CD4-positive, alpha-beta memory T cell (primary cell): ENCODE data around the gene CFAP61. TPM values are rescaled to one million over a fixed set of nuclear protein-coding genes. Genes with fewer than 3 reads are reported as not detected.

Source experiments
- CTCF ChIA-PET: fragments of 350-600 bp; sonication (Branson Sonifier 250); formaldehyde crosslinking; loops from one replicate; lab custom pipeline; 2021; ENCODE audit warnings: inconsistent platforms; ENCODE audit not compliant: partially characterized antibody; lab: Charles Lee
- POLR2A ChIA-PET: fragments of 350-600 bp; sonication (Branson Sonifier 250); formaldehyde crosslinking; loops from one replicate; lab custom pipeline; 2021; ENCODE audit not compliant: partially characterized antibody; lab: Charles Lee
- DNase-seq, 5 donors: peaks; one replicate each; pipeline versions ENCODE4 v3.0.0 to v3.0.0-alpha.2; 2020 to 2022; ENCODE audit warnings: mixed read lengths in 1 of 5
- H3K27ac ChIP-seq: one replicate; pipeline ENCODE4 v1.7.0; 2013; ENCODE audit warnings: low read depth, low read length
- H3K27me3 ChIP-seq: 2 replicates; pipeline ENCODE4 v1.7.0; 2013; ENCODE audit warnings: mild to moderate bottlenecking, low read length, moderate library complexity; ENCODE audit not compliant: insufficient read depth
- H3K36me3 ChIP-seq: 2 replicates; pipeline ENCODE4 v1.7.0; 2013; ENCODE audit warnings: mild to moderate bottlenecking, low read length, moderate library complexity; ENCODE audit not compliant: insufficient read depth
- H3K4me1 ChIP-seq: 2 replicates; pipeline ENCODE4 v1.7.0; 2013; ENCODE audit warnings: mild to moderate bottlenecking, low read length, moderate library complexity; ENCODE audit not compliant: insufficient read depth
- H3K4me3 ChIP-seq, 2 donors: one replicate each; pipeline ENCODE4 v1.7.0; 2013; ENCODE audit warnings: low read length in 2 of 2, mild to moderate bottlenecking in 1 of 2
- H3K9me3 ChIP-seq, 2 donors: one replicate each; pipeline ENCODE4 v1.7.0; 2013; ENCODE audit warnings: low read length in 2 of 2, control low read depth in 1 of 2; ENCODE audit not compliant: control insufficient read depth in 1 of 2
- H3K27ac Mint-ChIP-seq, 7 donors: one replicate each; pipeline ENCODE4 v1.8.0; 2020 to 2021; ENCODE audit warnings: mixed read lengths in 7 of 7, mild to moderate bottlenecking in 6 of 7, inconsistent platforms in 3 of 7, moderate library complexity in 3 of 7
- H3K27me3 Mint-ChIP-seq, 2 donors: one replicate each; pipeline ENCODE4 v1.8.0; 2020 to 2021; ENCODE audit warnings: mixed read lengths in 2 of 2
- H3K36me3 Mint-ChIP-seq, 2 donors: one replicate each; pipeline ENCODE4 v1.8.0; 2020 to 2021; ENCODE audit warnings: mixed read lengths in 2 of 2, inconsistent platforms in 1 of 2, mild to moderate bottlenecking in 1 of 2
- H3K4me1 Mint-ChIP-seq, 4 donors: one replicate each; pipeline ENCODE4 v1.8.0; 2020 to 2021; ENCODE audit warnings: mixed read lengths in 4 of 4, mild to moderate bottlenecking in 1 of 4
- H3K4me3 Mint-ChIP-seq, 8 donors: one replicate each; pipeline ENCODE4 v1.8.0; 2020 to 2021; ENCODE audit warnings: mixed read lengths in 8 of 8, mild to moderate bottlenecking in 7 of 8, moderate library complexity in 6 of 8, inconsistent platforms in 3 of 8
- H3K9me3 Mint-ChIP-seq, 8 donors: one replicate each; pipeline ENCODE4 v1.8.0; 2020 to 2021; ENCODE audit warnings: mixed read lengths in 8 of 8, mild to moderate bottlenecking in 5 of 8, inconsistent platforms in 3 of 8, moderate library complexity in 1 of 8
- intact Hi-C: fragments of 100-400 bp; cut with micrococcal nuclease; formaldehyde crosslinking; loops from one replicate; pipeline ENCODE4 v1.15.1; 2023
- polyA plus RNA-seq, 2 donors: library from polyadenylated mRNA; unstranded; fragments of 300-500 nt; fragmentation: Illumina TruSeq; gene quantifications; one replicate each; pipeline ENCODE4 v1.2.3, GENCODE V29; 2021
- total RNA-seq, 2 experiments: library from RNA; stranded (reverse); gene quantifications; one replicate each; pipeline ENCODE4 v1.2.3, GENCODE V29; 2021

CFAP61 gene
- total and polyA plus RNA-seq, 4 experiments from 2014 or later: not detected

GRCh38 chr20:20211988-20212518 is 159.7 kb downstream of the CFAP61 start:
- CTCF ChIA-PET: no interaction called here
- H3K4me1 Mint-ChIP-seq: peaks cover 0 to 1% (median 0%) of the 10 kb centered on the region in 4 donors

GRCh38 chr20:20212675-20213096 is 160.4 kb downstream of the CFAP61 start:
- no peak overlapping the region for H3K27ac Mint-ChIP-seq
- Histone ChIP-seq H3K36me3 (no peaks in the 10 kb centered on the region), H3K4me1 (no peaks in the 10 kb centered on the region), H3K27me3 (no peaks in the 10 kb centered on the region), H3K4me3 (no peak overlapping the region), H3K27ac (no peak overlapping the region), H3K9me3 (no peaks in the 10 kb centered on the region)
- CTCF ChIA-PET: no interaction called here
- no peak for DNase-seq
- H3K9me3 Mint-ChIP-seq: peaks cover 0 to 2% (median 0%) of the 10 kb centered on the region in 8 donors
- H3K4me3 Mint-ChIP-seq: no peak overlapping the region
- intact Hi-C loops: no loop called here
- H3K27me3 Mint-ChIP-seq: peaks cover 10 to 11% of the 10 kb centered on the region in 2 donors
- H3K36me3 Mint-ChIP-seq: no peaks in the 10 kb centered on the region
- POLR2A ChIA-PET: no interaction called here
- H3K4me1 Mint-ChIP-seq: peaks cover 0 to 1% (median 0%) of the 10 kb centered on the region in 4 donors

More at GRCh38 chr20:20211988-20212518, 159.7 kb downstream of the CFAP61 start:
- no peaks in the 10 kb centered on the region for H3K27me3 ChIP-seq
- Mint-ChIP-seq H3K4me3 (no peak overlapping the region), H3K9me3 (no peaks in the 10 kb centered on the region), H3K27me3 (peaks cover 8 to 11% of the 10 kb centered on the region in 2 donors), H3K27ac (no peak overlapping the region), H3K36me3 (no peaks in the 10 kb centered on the region)
- POLR2A ChIA-PET: no interaction called here
- no peak overlapping the region for H3K27ac ChIP-seq
- no peaks in the 10 kb centered on the region for H3K4me1 ChIP-seq
- no peaks in the 10 kb centered on the region for H3K36me3 ChIP-seq
- no peak overlapping the region for H3K4me3 ChIP-seq
- intact Hi-C loops: no loop called here
- H3K9me3 ChIP-seq: no peaks in the 10 kb centered on the region
- no peak for DNase-seq

GRCh38 chr20:20213526-20214121 is 161.3 kb downstream of the CFAP61 start:
- no peak for DNase-seq
- Mint-ChIP-seq H3K27ac (no peak overlapping the region), H3K36me3 (no peaks in the 10 kb centered on the region), H3K9me3 (peaks cover 0 to 10% (median under 1%) of the 10 kb centered on the region in 8 donors), H3K4me3 (no peak overlapping the region), H3K27me3 (peaks cover 10 to 13% of the 10 kb centered on the region in 2 donors), H3K4me1 (peaks cover 0 to 1% (median 0%) of the 10 kb centered on the region in 4 donors)
- Histone ChIP-seq H3K27ac (no peak overlapping the region), H3K36me3 (no peaks in the 10 kb centered on the region), H3K27me3 (no peaks in the 10 kb centered on the region), H3K9me3 (no peaks in the 10 kb centered on the region), H3K4me1 (no peaks in the 10 kb centered on the region), H3K4me3 (no peak overlapping the region)
- ChIA-PET CTCF (no interaction called here), POLR2A (no interaction called here)
- intact Hi-C loops: no loop called here

- POLR2A ChIA-PET: no interaction called here
- Mint-ChIP-seq H3K27ac (no peak overlapping the region), H3K4me1 (peaks cover 0 to 1% (median 0%) of the 10 kb centered on the region in 4 donors), H3K4me3 (no peak overlapping the region), H3K9me3 (peaks cover 0 to 16% (median 1%) of the 10 kb centered on the region in 8 donors), H3K27me3 (peaks cover 12 to 13% of the 10 kb centered on the region in 2 donors), H3K36me3 (no peaks in the 10 kb centered on the region)
- no peak overlapping the region for H3K27ac ChIP-seq
- H3K27me3 ChIP-seq: no peaks in the 10 kb centered on the region
- no peaks in the 10 kb centered on the region for H3K9me3 ChIP-seq
- no peak overlapping the region for H3K4me3 ChIP-seq
- intact Hi-C loops: no loop called here
- H3K4me1 ChIP-seq: no peaks in the 10 kb centered on the region
- H3K36me3 ChIP-seq: no peaks in the 10 kb centered on the region
- CTCF ChIA-PET: no interaction called here
- DNase-seq: no peak
These were observed 162.5 kb downstream of the CFAP61 start for GRCh38 chr20:20214757-20215275.

- H3K27ac Mint-ChIP-seq: no peak overlapping the region
- no peaks in the 10 kb centered on the region for H3K36me3 Mint-ChIP-seq
- CTCF ChIA-PET: no interaction called here
- H3K4me3 ChIP-seq: no peak overlapping the region
- no peak overlapping the region for H3K27ac ChIP-seq
- H3K27me3 ChIP-seq: no peaks in the 10 kb centered on the region
- H3K4me1 ChIP-seq: no peaks in the 10 kb centered on the region
- H3K27me3 Mint-ChIP-seq: peaks cover 10 to 13% of the 10 kb centered on the region in 2 donors
- H3K4me3 Mint-ChIP-seq: no peak overlapping the region
- intact Hi-C loops: no loop called here
- peaks cover 0 to 16% (median 1%) of the 10 kb centered on the region in 8 donors for H3K9me3 Mint-ChIP-seq
- peaks cover 0 to 1% (median 0%) of the 10 kb centered on the region in 4 donors for H3K4me1 Mint-ChIP-seq
- no peaks in the 10 kb centered on the region for H3K36me3 ChIP-seq
- no peak for DNase-seq
- POLR2A ChIA-PET: no interaction called here
- H3K9me3 ChIP-seq: no peaks in the 10 kb centered on the region
These were observed 163.8 kb downstream of the CFAP61 start for GRCh38 chr20:20215976-20216727.

- H3K9me3 ChIP-seq: no peaks in the 10 kb centered on the region
- H3K27ac Mint-ChIP-seq: no peak overlapping the region
- no peak overlapping the region for H3K4me3 Mint-ChIP-seq
- H3K9me3 Mint-ChIP-seq: peaks cover 0 to 16% (median 1%) of the 10 kb centered on the region in 8 donors
- H3K27me3 ChIP-seq: no peaks in the 10 kb centered on the region
- H3K4me3 ChIP-seq: no peak overlapping the region
- no peaks in the 10 kb centered on the region for H3K4me1 ChIP-seq
- H3K36me3 ChIP-seq: no peaks in the 10 kb centered on the region
- H3K27me3 Mint-ChIP-seq: peaks cover 9 to 13% of the 10 kb centered on the region in 2 donors
- no peak for DNase-seq
- intact Hi-C loops: no loop called here
- CTCF ChIA-PET: no interaction called here
- H3K36me3 Mint-ChIP-seq: no peaks in the 10 kb centered on the region
- no peak overlapping the region for H3K27ac ChIP-seq
- POLR2A ChIA-PET: no interaction called here
- H3K4me1 Mint-ChIP-seq: peaks cover 0 to 1% (median 0%) of the 10 kb centered on the region in 4 donors
These were observed 164.6 kb downstream of the CFAP61 start for GRCh38 chr20:20216941-20217340.

- intact Hi-C loops: no loop called here
- Histone ChIP-seq H3K27me3 (no peaks in the 10 kb centered on the region), H3K4me3 (no peak overlapping the region), H3K27ac (no peak overlapping the region), H3K9me3 (no peaks in the 10 kb centered on the region), H3K4me1 (no peaks in the 10 kb centered on the region), H3K36me3 (no peaks in the 10 kb centered on the region)
- H3K36me3 Mint-ChIP-seq: no peaks in the 10 kb centered on the region
- H3K9me3 Mint-ChIP-seq: peaks cover 0 to 16% (median 1%) of the 10 kb centered on the region in 8 donors
- POLR2A ChIA-PET: no interaction called here
- no peaks in the 10 kb centered on the region for H3K4me1 Mint-ChIP-seq
- CTCF ChIA-PET: no interaction called here
- DNase-seq: no peak
- H3K4me3 Mint-ChIP-seq: no peak overlapping the region
- H3K27ac Mint-ChIP-seq: peak overlapping the region in 1 of 7 donors; percentile 43
- peaks cover 6 to 13% of the 10 kb centered on the region in 2 donors for H3K27me3 Mint-ChIP-seq
These were observed 165.3 kb downstream of the CFAP61 start for GRCh38 chr20:20217621-20218020.
